GM03348 (cell line): Measurements from ENCODE around the gene STUB1.

ENCODE experiments used
- DNase-seq: peaks from one replicate; pipeline ENCODE4 v3.0.0; 2012; ENCODE audit warnings: low spot score

STUB1 gene

DNA sequence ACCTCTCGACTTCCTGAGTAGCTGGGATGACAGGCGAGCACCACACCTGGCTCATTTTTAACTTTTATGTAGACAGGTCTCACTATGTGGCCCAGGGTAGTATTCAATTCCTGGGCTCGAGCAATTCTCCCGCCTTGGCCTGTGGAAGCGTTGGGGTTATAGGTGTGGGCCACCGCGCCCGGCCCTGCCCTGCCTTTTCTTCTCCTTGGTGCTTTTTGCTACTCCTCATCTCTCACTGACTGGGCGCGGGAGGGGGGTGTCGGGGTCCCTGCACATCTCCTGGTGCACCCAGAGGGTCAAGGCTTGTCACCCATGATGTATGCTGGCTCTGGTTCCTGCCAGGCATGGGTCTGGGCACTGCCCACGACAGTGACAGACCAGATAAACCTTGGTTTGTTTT, 35.7 kb upstream of the STUB1 start:
- no peak for DNase-seq

DNA sequence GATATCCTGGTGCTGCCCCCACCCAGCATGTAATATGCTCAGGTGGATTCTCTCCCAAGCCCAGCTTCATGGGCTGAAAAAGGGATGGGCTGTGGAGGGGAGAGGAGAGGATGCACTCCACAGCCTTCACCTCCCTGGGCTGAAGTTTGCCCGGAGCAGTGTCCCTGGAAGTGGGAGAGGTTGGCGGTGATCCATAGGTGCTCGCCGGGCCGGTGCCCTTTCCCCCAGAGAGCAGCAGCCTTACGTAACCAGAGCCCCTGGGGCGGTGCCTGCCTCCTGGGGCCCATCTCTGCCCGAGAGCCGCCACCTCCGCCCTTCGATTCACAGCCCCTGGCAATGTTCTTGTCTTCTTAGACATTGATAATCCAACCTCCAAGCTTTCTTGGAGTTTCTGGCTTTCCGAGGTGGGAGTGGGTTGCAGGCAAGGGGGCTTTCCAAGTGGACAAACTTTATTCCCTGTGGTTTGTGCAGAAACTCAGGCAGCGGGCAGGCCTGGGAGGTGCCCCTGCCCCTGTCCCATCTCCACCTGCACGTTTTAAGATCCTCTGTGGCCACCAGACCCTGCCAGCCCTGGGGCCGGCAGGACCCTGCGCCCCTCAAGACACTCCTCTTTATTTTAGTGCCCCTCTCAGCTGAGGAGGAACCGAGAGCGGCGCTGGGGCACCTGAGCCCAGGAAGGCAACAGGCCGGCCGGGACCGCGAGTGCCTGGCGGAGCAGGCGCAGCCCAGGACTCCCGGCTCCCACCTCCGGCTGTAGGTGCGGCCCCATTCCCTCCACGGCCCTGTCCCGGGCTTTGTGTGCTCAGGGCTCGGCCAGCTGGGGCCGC, 34.1 kb upstream of the STUB1 start:
- DNase-seq: no peak

DNA sequence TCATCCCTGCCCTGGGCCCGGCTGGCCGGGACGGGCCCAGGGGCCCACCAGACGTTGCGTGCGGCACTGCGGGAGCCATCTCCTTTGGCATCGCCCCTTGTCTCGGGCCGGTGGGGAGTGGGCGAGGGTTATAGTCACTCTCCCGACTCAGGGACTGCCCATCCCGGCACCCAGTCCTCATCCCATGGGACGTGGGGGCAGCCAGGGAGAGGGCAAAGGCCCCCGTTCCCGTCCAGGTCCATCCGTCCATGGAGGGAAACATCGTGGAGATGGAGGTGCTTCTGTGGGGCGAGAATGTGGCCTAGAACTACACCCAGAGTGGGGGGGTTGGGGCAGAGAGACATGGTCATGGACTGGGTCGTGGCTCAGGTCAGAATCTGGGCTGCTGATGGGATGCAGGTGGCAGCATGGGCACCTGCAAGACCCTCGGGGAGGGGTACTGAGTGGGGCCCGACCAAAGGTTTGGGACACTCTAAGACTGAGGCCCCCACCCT, 33.5 kb upstream of the STUB1 start:
- DNase-seq: no peak

- DNase-seq: no peak
These were observed 32.9 kb upstream of the STUB1 start for GRCh38 chr16:647173-647902.

- DNase-seq: peak; percentile 43
These were observed 32.0 kb upstream of the STUB1 start for GRCh38 chr16:648071-648780.

DNA sequence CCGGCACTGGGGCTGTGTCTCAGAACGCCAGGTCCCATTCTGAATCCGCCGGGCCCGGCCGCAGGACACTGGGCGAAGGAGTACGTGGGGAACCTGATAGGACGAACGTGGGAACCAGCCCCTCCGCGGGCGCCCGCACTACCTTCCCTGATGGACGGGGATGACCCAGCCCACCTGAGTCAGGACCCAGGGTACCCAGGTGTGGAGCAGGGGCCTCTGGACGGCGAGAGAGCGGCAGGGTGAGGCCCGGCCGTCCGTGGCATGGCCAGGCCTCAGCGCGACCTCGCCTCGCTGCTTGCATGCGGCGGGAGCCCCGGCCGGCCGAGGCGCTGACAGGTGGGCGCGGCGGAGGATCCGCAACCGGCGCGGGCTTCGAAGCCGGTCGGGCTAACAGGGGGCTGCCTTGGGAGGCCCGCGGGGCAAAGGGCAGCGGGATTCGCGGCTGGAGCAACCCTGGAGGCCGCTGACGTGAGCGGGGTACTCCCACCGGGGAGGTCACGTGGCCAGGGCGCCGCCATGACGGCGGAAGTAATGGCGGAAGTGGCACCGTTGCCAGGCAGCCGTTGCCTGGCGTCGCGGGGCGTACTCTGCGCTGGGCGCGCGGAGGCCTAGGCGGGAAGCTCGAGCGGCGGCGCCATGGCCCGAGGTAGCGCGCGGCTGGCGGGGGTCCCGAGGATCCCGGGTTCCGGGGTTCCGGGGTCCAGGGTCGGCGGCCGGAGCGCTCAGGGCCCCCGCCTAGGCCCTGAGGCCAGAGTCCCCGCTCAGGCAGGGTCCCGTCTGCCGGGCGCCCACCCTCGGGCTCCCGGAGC, 31.2 kb upstream of the STUB1 start, which contains the start of gene WDR90:
TSS of gene WDR90 (plus strand) at position 585 of the 809 bp plus-strand sequence. CDS start at position 637, 52 bp downstream.
- peak; percentile 97 for DNase-seq

DNA sequence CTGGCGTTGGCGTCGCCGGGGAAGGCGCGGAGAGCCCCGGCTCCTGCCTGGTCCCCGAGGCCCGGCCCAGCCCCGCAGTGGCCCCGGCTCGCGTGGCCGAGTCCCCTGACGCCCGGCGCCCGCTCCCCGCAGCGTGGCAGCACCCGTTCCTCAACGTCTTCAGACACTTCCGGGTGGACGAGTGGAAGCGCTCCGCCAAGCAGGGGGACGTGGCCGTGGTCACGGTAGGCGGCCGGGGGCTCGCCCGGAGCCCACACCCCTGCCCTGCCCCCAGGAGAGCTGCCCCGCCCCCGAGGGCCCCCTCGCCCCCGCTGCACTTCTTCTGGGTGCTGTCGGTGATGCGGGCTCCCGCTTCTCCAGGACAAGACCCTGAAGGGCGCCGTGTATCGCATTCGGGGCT, 30.6 kb upstream of the STUB1 start:
- peak; percentile 57 for DNase-seq

DNA sequence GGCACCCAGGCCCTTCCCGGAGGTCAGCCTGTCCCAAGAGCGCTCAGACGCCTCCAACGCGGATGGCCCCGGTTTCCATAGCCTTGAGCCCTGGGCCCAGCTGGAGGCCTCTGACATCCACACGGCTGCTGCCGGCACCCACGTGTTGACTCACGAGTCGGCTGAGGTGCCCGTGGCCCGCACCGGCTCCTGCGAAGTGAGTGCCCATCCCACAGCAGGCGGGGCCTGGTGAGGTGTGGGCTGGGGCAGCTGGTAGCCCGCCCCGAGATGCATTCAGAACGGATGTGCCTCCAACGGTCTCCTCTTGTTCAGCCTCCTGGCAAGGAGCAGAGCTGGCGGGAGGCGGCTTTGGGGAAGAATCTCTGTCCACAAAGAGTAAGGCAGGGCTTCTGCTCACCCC, 28.4 kb upstream of the STUB1 start:
- DNase-seq: no peak

DNA sequence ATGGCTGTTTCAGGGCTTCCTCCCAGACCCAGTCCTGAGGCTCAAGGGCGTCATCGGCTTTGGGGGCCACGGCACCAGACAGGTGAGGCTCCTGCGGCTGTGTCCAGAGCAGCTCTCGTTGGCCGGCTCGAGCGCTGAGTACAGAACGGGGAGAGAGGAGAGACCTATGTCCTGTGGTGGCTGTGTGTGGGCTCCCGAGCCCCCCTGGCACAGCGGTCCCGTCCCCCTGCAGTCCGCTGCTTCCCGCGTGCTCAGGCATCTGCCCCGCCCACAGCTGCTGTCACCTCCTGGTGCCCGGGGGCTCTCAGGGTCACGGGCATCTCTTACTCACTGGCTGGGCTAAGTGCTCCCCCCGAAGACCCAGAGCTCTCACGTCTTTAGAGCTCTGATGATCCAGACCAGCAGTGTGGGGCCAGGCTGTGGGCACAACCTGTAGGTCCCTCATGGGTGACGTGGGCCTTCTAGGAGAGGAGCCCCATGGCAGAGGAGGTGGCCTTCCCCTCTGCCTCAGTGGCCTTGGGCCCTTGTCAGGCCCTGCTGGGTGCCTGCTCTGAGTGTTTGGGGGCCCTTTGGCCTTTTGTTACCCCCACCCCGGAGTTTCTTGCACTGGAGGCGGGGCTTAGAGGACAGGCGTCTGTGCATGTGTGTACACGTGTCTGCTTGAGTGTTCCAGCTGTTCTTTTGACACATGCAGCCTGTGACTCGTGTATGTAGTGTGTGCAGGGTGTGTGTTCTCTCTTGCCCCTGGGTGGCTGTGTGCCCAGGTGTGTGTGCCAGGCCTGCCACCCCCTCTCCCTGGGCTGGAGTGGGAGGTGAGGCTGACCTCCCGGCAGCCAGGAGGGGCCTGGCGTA, 27.5 kb upstream of the STUB1 start:
- DNase-seq: no peak

DNA sequence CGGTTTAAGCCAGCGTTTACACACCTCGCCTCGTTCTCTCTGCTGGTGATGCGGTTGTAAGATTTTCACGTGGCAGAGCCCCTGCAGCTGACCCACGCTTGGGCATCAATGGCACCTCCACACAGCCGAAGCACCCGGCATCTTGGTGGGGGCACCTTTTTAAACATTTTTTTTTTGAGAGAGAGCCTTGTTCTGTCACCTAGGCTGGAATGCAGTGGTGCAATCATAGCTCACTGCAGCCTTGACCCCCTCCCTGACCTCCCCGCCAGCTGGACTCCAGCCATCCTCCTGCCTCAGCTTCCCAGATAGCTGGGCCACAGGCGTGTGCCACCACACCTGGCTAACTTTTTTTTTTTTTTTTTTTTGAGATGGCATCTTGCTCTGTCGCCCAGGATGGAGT, 26.2 kb upstream of the STUB1 start:
- DNase-seq: no peak

GRCh38 chr16:657487-657886, 22.7 kb upstream of the STUB1 start:
- no peak for DNase-seq

GRCh38 chr16:658679-659571, 21.3 kb upstream of the STUB1 start:
- no peak for DNase-seq

DNA sequence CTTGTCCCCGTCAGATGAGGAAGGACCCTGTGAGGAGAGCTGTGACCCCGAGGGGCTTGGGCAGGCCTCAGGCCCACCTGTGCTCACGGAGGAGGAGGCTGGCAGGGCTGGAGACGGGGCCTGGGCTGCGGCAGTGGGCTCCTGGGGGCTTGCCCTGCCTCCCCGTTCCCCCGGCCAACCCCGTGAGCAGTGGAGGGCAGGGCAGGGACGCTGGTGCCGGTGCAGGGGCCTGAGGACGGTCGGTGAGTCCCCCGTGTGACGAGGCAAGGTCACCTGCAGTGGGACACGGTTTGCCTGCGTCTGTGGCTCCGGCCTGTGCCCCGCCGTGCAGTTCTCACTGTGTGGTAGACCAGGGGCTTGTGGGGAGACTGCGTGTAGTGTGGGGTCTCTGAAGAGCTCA, 20.6 kb upstream of the STUB1 start:
- no peak for DNase-seq

DNA sequence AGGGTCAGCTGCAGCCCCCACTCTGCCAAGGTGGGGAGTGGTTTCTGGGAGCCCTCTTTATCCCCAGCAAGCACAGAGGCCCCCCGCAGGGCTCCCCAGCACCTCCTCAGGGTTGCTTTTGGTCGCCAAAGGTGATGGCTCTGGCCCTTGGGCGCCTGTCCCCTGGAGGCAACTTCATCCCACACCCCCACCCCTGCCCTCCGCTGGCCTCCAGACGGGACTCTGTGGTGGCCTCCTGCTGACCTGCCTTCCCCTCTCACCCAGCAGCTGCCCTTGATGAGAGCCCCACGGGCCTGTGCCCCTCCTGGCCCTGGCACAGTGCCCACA, 20.1 kb upstream of the STUB1 start:
- DNase-seq: no peak

DNA sequence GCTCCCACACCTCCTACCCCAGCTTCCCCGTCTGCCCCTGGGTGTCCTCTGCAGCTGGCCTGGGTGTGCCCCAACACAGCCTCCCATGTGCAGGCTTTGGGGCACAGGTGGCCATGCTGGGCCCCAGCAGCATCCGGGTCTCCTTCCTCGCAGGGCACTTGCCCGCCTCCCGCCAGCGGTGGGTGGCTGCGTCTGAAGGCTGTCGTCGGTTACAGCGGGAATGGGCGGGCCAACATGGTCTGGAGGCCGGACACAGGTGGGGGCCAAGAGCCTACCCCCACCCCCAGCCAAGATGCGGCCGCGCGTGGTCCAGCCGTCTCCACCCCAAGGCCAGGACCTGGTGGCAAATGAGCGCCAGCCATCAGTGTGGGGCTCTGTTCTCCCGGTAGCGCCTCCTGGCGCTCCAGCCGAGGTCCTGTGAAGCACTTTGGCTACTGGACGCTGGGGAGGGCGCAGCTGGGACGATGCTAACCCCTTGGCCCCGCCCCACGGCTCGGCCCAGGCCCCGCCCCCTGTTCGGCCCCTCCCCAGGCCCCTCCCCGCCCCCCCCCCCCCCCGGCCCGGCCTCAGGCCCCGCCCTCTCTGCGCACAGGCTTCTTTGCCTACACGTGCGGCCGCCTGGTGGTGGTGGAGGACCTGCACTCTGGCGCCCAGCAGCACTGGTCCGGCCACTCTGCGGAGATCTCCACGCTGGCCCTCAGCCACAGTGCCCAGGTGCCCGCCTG, 19.6 kb upstream of the STUB1 start:
- DNase-seq: peak; percentile 79

DNA sequence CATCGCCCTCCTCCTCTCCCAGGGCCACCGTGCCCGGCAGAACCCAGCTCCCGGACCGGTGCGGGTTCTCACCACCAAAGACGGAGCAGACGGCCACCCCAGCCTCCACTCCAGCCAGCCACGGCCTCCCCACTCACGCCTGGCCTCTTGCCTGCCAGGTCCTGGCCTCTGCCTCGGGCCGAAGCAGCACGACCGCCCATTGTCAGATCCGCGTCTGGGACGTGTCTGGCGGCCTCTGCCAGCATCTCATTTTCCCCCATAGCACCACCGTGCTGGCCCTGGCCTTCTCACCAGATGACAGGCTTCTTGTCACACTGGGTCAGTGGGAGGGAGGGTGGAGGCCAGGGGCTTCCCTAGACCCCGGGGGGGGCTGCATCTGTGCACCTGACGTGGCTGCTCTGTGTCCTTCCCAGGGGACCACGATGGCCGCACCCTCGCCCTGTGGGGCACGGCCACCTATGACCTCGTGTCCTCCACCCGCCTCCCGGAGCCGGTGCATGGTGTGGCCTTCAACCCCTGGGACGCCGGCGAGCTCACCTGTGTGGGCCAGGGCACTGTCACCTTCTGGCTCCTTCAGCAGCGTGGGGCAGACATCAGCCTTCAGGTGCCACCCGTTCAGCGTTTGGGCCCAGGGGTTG, 18.9 kb upstream of the STUB1 start:
- DNase-seq: no peak

DNA sequence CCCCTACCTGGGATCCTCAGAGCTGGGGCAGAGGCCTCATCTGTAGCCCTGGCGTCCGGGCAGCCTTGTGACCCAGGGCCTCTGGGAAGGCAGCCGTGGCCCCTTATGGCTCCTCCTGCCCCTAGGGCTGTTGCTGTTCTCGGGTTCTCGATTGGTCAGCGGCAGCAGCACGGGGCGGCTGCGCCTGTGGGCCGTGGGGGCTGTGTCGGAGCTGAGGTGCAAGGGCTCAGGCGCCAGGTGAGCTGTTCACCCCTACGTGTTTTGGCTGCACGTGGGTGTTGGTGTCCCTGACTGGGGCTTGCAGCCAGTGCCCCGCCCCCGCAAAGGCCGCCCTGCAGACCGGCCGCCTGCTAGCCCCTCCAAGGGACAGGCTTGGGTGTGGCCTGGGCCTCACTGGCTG, 18.1 kb upstream of the STUB1 start:
- DNase-seq: no peak

DNA sequence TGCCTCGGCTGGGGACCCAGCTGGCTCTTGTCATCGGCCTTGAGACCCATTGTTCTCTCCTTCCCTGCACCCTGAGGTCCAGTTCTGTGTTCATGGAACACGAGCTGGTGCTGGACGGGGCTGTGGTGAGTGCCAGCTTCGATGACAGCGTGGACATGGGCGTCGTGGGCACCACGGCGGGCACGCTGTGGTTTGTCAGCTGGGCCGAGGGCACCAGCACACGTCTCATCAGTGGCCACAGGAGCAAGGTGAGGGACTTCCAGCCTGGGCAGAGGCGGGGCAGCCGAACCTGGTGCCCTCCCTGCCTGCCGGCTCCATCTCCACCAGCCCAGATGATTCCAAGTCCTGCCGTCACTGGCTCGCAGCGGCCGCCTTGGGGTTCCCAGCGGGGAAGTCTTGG, 17.6 kb upstream of the STUB1 start:
- no peak for DNase-seq

DNA sequence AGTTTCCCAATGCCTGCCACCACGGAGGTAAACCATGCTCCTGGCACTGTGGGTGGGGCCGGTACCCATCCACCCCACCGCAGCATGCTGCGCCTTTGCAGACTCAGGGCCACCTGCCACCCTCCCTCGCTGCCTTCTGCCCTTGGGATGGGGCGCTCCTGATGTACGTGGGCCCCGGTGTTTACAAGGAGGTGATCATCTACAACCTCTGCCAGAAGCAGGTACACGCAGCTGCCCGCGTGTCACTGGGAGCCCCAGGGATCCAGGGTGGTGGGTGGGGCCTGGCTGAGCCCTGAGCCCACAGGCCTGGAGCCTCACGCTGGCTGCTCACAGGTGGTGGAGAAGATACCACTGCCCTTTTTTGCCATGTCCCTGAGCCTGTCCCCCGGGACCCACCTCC, 13.6 kb upstream of the STUB1 start:
- no peak for DNase-seq
